ENCODE data around the gene NDUFB6.

Gene NDUFB6

GRCh38 chr9:32503008-32503407 lies 70.0 kb downstream of the NDUFB6 start:
- no peak for TF ChIP-seq EZH2 (optimal IDR thresholded peaks at IDR 0.05; ENCODE audit: low read depth, low read length)
- TF ChIP-seq EZH2phosphoT487 (IDR thresholded peaks at IDR 0.05; ENCODE audit: low read length) = no peak
- no peak for TF ChIP-seq CTCF (IDR thresholded peaks at IDR 0.05; ENCODE audit: low read length)
- H3K27me3 ChIP-seq (replicated peaks; ENCODE audit: insufficient read depth, low read length) = no peaks in the 10 kb centered on the region
- no peaks in the 10 kb centered on the region for H3K79me2 ChIP-seq (ENCODE audit: low read length)
- no peak overlapping the region for H3K9ac ChIP-seq (ENCODE audit: low read length)
- no peak overlapping the region for H2AFZ ChIP-seq (ENCODE audit: low read length)
- H3K36me3 ChIP-seq (replicated peaks; ENCODE audit: insufficient read depth, low read length) = no peaks in the 10 kb centered on the region
- no peak overlapping the region for H3K4me3 ChIP-seq (ENCODE audit: low read length)
- no peak overlapping the region for H3K4me2 ChIP-seq (ENCODE audit: low read depth, low read length)
- no peaks in the 10 kb centered on the region for H3F3A ChIP-seq (ENCODE audit: insufficient read depth, low read length)
- no peak overlapping the region for H3K27ac ChIP-seq (ENCODE audit: low read length)
- DNase-seq = no peak
- H3K4me1 ChIP-seq (ENCODE audit: low read length) = no peaks in the 10 kb centered on the region
- H4K20me1 ChIP-seq (ENCODE audit: insufficient read depth, low read length) = no peaks in the 10 kb centered on the region
- H3K9me2 ChIP-seq (replicated peaks; ENCODE audit: insufficient read depth, low read length) = no peaks in the 10 kb centered on the region
- H3K9me3 ChIP-seq (replicated peaks; ENCODE audit: insufficient read depth, low read length) = no peaks in the 10 kb centered on the region

Measured in MM.1S (cell line).